Epithelial cell of esophagus (primary cell): ENCODE results near the gene SHC4.

Experiments used
- DNase-seq: peaks from one replicate; pipeline ENCODE4 v3.0.0; 2010; ENCODE audit warnings: low read depth
- H3K4me3 ChIP-seq: 2 replicates; pipeline ENCODE4 v1.5.1; 2011; ENCODE audit warnings: mild to moderate bottlenecking, low read length, control low read depth
- CTCF ChIP-seq: IDR thresholded peaks from 2 replicates; pipeline ENCODE4 v1.5.1; 2011; ENCODE audit warnings: low read depth, mild to moderate bottlenecking, low read length, control low read depth, inconsistent platforms; ENCODE audit not compliant: insufficient read depth; ENCODE audit errors: missing control alignments

Gene SHC4

GRCh38 chr15:48939648-48940047, 24.1 kb downstream of the SHC4 start:
- peak; percentile 91 for DNase-seq
- H3K4me3 ChIP-seq: no peak overlapping the region
- no peak for TF ChIP-seq CTCF

- no peak for TF ChIP-seq CTCF
- H3K4me3 ChIP-seq: no peak overlapping the region
These were observed 25.8 kb downstream of the SHC4 start for GRCh38 chr15:48937886-48938285.

GRCh38 chr15:48936666-48937065, 27.1 kb downstream of the SHC4 start:
- DNase-seq: no peak
- TF ChIP-seq CTCF: no peak
- no peak overlapping the region for H3K4me3 ChIP-seq

More at GRCh38 chr15:48937886-48938285, 25.8 kb downstream of the SHC4 start:
- no peak for DNase-seq

GRCh38 chr15:48935236-48935635, 28.5 kb downstream of the SHC4 start:
- no peak overlapping the region for H3K4me3 ChIP-seq
- DNase-seq: peak; percentile 11
- TF ChIP-seq CTCF: no peak

GRCh38 chr15:48930735-48931134, 33.0 kb downstream of the SHC4 start:
- DNase-seq: no peak
- no peak for TF ChIP-seq CTCF
- H3K4me3 ChIP-seq: no peak overlapping the region

GRCh38 chr15:48929661-48930060, 34.1 kb downstream of the SHC4 start:
- DNase-seq: peak; percentile 23
- H3K4me3 ChIP-seq: no peak overlapping the region
- no peak for TF ChIP-seq CTCF

GRCh38 chr15:48928877-48929538, 34.7 kb downstream of the SHC4 start:
- H3K4me3 ChIP-seq: no peak overlapping the region
- no peak for DNase-seq
- no peak for TF ChIP-seq CTCF
